LNCAP (cell line): ENCODE data around the gene OR10A3.
A peak's percentile ranks its signal among the peaks of the same experiment; 100 is the strongest.

Experiments used
- TF ChIP-seq, protein P1 (sequence below): fragments of 450-650 bp; IDR thresholded peaks from 2 replicates; pipeline ENCODE4 v1.5.1; 2017; ENCODE audit warnings: mild to moderate bottlenecking

The OR10A3 gene, protein sequence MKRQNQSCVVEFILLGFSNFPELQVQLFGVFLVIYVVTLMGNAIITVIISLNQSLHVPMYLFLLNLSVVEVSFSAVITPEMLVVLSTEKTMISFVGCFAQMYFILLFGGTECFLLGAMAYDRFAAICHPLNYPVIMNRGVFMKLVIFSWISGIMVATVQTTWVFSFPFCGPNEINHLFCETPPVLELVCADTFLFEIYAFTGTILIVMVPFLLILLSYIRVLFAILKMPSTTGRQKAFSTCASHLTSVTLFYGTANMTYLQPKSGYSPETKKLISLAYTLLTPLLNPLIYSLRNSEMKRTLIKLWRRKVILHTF

DNA sequence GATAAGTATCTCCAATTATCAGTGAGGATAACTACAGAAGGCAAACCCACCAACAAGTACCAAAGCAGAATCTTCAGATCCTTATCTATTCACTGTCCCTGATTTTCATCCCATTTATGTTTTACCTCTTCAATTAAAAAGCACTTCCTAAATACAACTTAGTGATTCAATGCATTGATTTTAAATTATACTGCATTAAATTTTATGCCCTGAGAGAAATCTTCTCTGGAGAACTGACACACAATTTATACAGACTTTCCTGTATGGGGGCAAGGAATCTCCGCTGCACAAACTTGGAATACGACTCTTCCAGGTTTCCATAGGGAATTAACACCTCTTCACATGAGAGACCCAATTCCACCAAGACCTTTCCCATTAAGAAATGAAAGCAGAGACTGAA is at the start of gene OR10A3:
Gene OR10A3 (minus strand): TSS at position 101 of the 400 bp plus-strand sequence. CDS start 2,188 bp downstream, outside the sequence.
- TF ChIP-seq, protein P1, sequence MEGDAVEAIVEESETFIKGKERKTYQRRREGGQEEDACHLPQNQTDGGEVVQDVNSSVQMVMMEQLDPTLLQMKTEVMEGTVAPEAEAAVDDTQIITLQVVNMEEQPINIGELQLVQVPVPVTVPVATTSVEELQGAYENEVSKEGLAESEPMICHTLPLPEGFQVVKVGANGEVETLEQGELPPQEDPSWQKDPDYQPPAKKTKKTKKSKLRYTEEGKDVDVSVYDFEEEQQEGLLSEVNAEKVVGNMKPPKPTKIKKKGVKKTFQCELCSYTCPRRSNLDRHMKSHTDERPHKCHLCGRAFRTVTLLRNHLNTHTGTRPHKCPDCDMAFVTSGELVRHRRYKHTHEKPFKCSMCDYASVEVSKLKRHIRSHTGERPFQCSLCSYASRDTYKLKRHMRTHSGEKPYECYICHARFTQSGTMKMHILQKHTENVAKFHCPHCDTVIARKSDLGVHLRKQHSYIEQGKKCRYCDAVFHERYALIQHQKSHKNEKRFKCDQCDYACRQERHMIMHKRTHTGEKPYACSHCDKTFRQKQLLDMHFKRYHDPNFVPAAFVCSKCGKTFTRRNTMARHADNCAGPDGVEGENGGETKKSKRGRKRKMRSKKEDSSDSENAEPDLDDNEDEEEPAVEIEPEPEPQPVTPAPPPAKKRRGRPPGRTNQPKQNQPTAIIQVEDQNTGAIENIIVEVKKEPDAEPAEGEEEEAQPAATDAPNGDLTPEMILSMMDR: no peak

DNA sequence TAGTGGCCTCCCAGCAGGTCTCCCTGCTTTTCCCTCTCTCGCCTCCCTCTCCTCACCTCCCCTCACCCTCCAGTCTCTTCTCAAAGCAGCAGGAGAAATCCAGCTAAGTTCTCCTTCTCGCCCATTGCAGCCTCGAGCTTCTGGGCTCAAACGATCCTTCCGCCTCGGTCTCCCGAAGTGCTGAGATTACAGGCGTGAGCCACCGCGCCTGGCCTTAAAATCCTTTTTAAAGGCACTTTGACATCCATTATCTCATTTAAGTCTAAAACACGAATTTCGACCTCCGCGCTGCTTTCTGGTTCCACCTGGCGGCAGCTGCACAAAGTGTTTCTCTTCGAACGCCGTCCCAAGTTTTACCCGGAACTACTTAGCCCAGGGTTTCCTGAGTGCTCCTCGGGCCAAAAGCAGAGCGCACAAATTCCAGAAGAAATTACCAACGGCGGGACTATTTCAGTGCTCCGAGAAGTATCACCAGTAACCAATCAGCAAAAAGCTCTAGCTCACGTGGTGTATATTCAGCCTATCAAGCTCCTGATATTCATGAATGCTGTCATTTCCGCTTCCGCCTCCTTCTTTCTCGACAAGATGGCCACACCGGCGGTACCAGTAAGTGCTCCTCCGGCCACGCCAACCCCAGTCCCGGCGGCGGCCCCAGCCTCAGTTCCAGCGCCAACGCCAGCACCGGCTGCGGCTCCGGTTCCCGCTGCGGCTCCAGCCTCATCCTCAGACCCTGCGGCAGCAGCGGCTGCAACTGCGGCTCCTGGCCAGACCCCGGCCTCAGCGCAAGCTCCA is 45.5 kb upstream of the OR10A3 start, which contains the start of gene EIF3F:
Gene EIF3F (plus strand): TSS at position 570 of the 792 bp plus-strand sequence. CDS start 16 bp downstream, at position 586.
- TF ChIP-seq, protein P1: peak; percentile 81

DNA sequence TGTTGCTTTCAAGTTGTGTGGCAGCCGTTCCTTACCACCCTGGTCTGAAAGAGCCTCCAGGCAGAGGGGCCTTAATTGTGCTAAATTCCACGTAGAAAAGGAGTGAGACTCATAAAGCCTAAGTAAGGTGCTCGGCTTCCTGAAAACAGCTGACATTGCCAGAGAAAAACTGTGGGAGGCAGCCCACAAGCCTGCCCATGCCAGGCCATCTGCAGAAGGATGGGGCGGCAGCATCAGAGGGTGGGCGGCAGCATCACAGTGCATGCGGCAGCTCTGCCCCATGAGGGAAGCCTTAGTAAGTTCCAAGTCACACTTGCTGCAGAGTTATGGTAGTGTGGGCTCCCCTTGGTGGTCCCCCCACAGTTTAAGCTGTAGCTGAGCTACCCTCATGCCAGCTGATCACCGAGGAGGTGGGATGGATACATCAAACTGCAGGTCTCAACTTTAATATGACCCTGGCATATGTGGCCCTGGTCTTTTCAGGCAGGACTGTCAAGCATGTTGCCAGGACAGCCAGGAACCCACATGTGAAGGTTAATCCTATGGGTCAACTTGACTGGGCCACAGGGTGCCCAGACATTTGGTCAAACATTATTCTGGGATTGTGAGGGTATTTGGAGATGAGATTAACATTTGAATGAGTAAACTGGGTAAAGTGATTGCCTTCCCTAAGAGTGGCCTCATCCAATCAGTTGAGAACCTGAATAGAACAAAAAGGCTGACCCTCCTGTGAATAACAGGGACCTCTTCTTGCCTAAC is 42.5 kb upstream of the OR10A3 start:
- TF ChIP-seq, protein P1: no peak

DNA sequence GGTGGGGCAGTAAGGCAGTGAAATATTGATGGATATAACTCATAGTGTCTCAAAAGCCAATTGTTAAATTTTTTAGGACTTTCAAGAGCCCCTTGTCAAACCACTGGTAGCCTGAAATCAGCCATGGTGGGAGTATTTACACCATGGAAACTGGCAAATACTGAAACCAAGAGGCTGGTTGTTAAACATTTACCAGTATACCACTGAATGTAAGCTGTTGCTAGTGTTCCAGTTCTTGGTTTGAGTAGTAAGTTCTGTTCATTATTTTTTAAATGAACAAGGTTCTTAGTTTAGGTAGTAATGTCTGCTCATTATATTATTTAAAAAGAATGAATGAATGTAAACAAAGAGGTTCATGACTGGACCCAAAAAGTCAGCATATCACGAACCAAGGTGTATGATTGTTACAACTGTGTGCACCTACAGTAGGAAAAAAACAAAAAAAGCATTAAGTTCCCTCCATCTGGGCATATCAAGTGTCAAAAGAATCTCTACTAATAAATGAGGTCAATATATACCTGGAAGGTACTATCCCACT is 41.1 kb upstream of the OR10A3 start:
- TF ChIP-seq, protein P1: no peak

DNA sequence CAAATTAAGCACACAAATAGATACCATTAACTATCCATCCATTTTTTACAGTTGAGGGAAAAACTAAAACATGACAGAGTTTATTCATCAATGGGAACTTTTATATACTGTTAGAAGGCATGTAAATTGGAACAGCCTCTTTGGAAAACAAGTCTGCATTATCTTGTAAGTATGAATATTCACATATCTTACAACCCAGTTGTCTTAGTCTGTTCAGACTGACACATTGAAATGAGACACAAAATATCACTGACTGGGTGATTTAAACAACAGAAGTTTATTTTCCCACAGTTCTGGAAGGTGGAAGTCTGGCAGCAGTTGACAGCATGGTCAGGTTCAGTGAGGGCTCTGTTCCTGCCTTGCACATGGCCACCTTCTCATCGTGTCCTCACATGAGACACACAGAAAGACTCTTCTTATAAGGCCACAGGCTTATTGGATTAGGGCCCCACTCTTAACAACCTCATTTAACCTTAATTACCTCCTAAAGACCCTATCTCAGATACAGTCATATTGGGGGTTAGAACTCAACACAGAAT is 40.2 kb upstream of the OR10A3 start:
- TF ChIP-seq, protein P1: no peak

DNA sequence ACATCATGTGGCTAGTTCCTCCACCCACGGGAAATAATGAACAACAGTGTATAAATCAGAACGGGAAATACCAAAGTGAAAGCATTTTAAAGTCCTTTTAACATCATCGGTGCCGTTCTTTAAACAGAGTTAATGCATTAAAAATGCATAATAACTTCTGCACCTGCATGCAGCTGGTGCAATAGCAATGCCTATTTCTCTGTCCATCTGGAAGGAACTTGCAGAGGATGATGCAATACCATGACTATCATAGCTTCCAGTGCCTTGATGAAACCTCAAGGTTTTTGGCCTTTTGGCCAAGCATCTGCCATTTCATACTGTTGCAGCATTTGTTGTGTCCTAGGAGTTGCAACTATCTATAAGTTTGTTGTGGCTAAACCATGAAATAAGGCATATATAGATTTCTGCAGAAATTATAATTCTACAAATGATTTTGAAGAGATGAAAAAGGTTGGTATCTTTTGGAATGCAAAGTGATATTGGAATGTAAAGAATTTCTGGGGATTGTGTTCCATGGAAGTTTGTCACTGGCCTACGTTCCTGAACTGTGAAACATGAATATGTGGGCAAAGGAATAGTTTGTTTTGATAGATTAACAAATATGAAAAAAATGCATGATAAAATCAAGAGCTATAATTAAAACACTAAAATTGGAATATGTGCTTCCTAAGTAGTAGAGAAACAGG is 35.9 kb upstream of the OR10A3 start:
- TF ChIP-seq, protein P1: no peak
